K562 treated with DMSO at 1 percent for 12 hours (cell line): ENCODE results near the gene ZNF774. TPM values are rescaled to one million over a fixed set of nuclear protein-coding genes. Genes with fewer than 3 reads are reported as not detected.

Source experiments
- total RNA-seq: library from RNA; unstranded; fragments of 300-600 nt; gene quantifications from 2 replicates; pipeline ENCODE4 v1.2.3, GENCODE V29; 2022; ENCODE audit not compliant: insufficient read depth

ZNF774 gene
- 0.38 and 11.5 TPM in 2 replicates for total RNA-seq

DNA sequence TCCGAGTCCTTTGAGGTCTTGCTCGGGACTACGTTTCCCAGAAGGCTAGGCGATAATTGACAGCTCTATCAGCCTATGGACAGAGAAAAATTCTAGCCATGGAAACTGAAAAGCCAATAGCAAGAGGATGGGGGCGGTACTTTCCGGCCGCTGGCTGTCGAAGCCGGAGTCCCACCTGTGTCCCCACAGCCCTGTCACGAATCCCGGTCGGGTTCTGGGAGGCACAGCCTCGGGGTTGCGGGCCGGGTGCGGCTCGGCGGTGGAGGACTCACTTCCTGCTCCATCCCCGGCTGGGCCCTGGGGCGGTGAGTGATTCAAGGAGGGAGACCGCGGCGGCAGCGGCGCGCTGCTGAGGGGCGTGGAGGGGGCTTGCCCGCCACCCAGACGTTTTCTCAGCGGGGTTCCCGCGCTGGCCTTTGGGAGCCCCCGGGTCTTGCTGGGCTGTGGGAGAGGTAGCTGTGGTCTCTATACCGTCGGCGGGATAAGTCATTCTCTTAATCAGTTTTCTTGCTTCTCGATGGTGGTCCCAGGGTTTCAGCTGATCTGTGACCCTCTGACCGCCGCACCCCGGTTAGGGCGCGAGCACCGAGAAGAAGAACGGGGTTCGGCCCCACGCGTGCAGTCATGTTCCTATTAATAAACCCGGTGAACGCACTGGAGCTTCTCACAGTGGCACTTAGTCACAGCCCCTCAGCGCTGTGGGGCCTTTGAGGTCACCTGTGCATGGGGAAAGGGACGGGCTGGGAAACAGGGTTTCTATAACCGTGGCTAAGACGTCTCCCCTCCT, at the start of gene ZNF774:
ZNF774 (plus strand) TSS at position 178 of the 787 bp plus-strand sequence. CDS start 2,377 bp downstream, outside the sequence.

DNA sequence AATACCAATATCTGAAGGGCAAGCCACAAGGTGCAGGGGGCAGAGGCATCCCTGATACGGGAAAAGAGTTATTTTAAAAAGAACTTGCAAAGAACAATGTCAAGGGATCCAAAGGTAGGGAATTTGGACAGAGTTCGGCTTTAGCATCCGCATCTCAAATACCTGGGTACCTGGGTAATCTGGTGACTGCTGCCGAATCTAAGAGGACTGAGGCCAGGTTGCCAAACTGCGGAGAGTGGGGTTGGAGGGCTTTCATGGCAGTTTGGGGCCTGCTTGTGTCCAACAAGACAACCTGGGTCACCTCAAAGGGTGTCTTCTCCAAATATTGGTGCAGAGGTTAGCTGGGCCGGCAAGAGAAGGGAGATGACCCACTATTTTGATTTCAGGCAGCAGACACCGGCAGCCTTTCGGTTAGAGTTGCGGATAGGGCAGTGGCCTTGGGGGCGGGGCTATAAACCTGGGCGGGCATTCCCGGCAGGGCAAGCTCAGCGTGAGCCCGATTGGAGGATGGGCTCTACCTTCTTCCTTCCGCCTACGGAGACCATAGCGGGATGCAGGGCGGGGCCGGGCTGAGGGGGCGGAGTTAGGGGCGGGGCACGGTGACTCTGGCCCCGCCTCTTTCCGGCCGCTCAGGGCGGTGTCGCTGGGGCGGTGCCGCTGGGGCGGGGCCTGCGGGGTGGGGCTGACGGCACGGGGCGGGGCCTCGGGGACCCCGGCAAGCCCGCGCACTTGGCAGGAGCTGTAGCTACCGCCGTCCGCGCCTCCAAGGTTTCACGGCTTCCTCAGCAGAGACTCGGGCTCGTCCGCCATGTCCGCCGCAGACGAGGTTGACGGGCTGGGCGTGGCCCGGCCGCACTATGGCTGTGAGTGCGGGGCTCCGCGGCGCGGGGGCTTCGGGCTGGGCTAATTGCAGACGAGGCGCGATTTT, 35.7 kb downstream of the ZNF774 start, which contains the start of gene IQGAP1:
IQGAP1 (plus strand) TSS at position 709 of the 928 bp plus-strand sequence; CDS start at position 809, 100 bp downstream.

Other genes with a start within 250 kb of the ZNF774 start
- 101 and 108 TPM in 2 replicates for gene IDH2, start 249.8 kb upstream of the ZNF774 start, total RNA-seq
- gene SEMA4B, start 151.0 kb upstream of the ZNF774 start, total RNA-seq = 19.0 and 41.5 TPM in 2 replicates
- gene CIB1, start 118.3 kb upstream of the ZNF774 start, total RNA-seq = 114 and 174 TPM in 2 replicates
- 7.1 and 8.9 TPM in 2 replicates for gene GDPGP1, start 118.1 kb upstream of the ZNF774 start, total RNA-seq
- gene TTLL13, start 102.7 kb upstream of the ZNF774 start, total RNA-seq = 0.30 TPM in 1 of 2 replicates, not detected in the other
- gene NGRN, start 86.6 kb upstream of the ZNF774 start, total RNA-seq = 42.1 and 62.6 TPM in 2 replicates
- gene IQGAP1, start 36.0 kb downstream of the ZNF774 start, total RNA-seq = 46.4 and 101 TPM in 2 replicates
- 4.7 and 20.8 TPM in 2 replicates for gene CRTC3, start 177.6 kb downstream of the ZNF774 start, total RNA-seq